HG02678 (cell line): ENCODE data around the gene ZNF682.
"Not testable (repeated sequence)": the region's sequence is repeated elsewhere in the genome, so short reads cannot be mapped to it uniquely, and the experiment has no call there.

Source experiments
- ATAC-seq: cut with Tn5 transposase; IDR thresholded peaks from one replicate; pipeline ENCODE4 v1.9.1; 2021; ENCODE audit warnings: mild to moderate bottlenecking, moderate library complexity; ENCODE audit not compliant: unreplicated experiment

ZNF682 gene

DNA sequence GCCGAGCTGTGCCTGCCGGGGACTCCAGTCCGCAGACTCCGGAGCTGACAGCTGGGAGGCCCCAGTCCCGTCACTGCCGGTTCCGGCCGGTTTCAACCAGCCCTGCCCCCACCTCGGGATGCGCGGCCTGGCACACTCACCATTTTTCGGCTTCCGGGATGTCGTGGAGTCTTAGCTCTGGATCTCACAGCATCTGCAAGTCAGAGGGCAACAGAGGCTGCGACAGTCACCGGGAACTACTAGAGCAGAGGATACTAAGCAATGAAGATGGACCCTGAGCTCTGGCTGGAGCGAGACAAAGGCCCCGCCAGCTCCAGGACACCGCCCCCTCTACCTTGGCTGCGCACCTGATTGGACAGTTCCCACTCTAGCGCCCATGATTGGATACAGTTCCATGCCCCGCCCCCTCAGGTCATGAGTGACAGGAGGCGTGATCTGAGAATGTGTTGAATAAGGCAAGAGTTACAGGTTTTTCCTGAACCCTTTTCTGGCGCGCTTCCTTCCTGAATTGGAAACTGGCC lies at the start of gene ZNF682:
Gene ZNF682, minus strand, starts transcription at position 303 of the 521 bp plus-strand sequence. Its CDS starts 160 bp downstream, at position 143.
- peak; percentile 98 for ATAC-seq

DNA sequence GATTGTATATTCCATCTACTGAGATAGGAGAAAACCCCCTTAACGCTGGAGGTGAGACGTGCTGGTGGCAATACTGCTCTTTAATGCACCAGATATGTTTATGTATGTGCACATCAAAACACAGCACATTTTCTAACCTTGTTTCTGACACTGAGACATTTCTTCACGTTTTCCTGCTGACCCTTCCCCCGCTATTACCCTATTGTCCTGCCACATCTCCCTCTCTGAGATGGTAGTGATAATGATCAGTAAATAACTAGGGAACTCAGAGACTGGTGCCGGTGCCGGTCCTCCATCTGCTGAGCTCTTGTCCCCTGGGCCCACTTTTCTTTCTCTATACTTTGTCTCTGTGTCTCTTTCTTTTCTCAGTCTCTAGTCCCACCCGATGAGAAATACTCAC lies 43.6 kb upstream of the ZNF682 start:
- ATAC-seq, result not testable (repeated sequence)

DNA sequence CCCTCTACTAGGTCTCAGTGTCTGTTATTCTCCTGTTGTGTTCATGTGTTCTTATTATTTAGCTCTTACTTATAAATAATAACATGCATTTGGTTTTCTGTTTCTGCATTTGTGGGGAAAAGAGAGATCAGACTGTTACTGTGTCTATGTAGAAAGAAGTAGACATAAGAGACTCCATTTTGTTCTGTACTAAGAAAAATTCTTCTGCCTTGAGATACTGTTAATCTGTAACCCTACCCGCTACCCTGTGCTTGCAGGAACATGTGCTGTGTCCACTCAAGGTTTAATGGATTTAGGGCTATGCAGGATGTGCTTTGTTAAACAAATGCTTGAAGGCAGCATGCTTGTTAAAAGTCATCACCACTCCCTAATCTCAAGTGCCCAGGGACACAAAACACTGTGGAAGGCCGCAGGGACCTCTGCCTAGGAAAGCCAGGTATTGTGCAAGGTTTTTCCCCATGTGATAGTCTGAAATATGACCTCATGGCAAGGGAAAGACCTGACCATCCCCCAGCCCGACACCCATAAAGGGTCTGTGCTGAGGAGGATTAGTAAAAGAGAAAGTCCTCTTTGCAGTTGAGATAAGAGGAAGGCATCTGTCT lies 43.0 kb upstream of the ZNF682 start:
- ATAC-seq, result not testable (repeated sequence)

DNA sequence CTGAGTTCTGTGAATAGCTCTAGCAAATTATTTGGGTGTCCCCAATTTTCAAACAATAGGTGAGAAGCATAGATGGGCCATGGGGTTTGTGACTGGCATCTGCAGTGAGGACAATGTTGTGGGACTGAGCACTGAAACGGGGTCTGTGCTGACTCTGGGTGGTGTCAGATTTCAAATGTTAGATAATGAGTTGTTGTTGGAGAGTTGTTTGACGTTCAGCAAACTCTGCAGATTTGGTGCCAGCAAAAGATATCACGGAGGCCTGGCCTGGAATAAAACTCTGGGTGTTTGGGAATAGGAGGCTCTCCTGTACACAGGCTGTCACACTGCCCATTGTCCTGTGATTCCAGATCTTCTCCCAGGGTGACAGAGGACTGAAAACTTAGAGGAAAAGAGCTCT lies 41.4 kb upstream of the ZNF682 start:
- ATAC-seq, result no peak

DNA sequence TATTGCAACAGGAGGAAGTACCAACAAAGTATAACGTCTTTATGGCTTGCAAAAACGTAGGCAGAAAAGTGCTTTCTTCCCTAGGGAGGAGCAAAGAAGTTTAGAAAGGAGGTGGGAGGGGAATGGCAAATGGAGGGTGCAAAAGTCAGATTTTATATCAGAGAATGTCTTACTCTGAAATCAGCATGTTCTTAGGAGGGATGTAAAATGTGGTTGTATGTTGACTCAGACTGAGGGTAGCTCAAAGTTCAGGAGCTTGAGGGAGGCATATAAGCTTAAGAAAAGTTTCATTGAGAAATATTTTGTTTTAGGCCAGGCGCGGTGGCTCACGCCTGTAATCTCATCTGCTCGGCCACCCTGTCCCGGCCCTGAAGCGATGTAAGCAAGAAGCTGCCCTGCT lies 40.2 kb upstream of the ZNF682 start:
- ATAC-seq, result no peak

DNA sequence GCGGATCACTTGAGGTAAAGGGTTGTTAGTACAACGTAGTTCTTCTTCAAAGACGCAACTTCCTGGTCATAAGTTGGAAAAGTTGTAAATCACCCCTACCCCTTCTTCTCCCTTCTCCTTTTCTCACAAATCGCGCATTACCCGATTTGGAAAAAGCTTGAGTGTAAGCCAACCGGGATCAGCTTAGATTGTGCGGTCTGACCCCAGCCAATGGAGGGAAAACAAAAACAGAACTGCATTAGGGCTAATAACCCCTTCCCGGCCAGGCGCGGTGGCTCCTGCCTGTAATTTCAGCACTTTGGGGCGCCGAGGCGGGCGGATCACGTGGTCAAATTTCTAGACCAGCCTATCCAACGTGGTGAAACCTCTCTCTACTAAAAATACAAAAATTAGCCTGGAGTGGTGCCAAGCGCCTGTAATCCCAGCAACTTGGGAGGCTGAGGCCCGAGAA lies 39.3 kb upstream of the ZNF682 start:
- no peak for ATAC-seq

DNA sequence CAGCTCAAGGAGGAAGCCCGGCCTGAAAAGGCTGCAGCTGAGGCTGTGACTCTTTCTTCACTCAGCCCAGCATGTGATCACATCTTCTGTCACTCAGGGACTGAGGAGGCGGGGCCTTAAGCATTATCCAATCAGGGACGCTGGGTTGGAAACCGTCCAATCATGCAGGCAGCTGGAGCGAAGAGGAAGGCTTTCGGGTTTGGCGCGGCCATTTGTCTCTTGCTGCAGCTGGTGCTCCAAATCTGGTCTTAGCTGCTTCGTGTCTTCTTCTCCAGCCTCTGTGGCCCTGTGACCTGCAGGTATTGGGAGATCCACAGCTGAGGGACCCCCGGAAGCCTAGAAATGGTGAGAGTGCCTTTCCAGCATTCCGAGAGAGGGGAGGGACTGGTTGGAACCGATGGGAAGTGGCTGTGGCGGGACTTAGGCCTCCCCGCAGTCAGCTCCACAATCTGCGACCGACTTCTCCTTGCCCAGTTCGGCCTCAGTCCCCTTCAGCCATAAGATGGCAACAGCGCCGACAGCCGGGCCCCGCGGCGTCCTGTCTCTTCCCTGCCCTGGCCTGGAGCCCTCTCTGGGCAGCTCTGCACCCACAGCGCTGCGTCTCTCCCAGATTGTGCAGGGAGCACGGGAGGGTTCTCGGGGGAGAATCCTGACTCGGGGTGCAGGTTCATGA lies 38.6 kb upstream of the ZNF682 start, which contains the start of gene ZNF90:
Gene ZNF90, plus strand, starts transcription at position 210 of the 673 bp plus-strand sequence. Its CDS starts 133 bp downstream, at position 343.
- ATAC-seq, result peak; percentile 92

DNA sequence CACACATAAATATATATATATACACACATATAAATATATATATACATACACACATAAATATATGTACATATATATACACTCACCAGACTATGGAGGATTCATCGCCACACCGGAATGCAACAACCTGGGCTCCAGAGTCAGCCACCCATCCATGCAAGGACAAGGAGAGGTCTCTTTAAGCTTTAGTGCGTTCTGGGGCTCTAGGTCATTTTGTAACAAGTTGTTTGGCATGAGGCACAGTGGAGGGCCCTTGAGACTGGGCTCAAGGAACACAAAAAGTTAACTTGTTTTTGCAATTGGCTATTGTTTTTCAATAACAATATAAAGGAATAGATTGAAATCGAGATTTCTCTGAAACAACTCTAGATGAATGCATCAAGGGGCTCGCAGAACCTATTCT lies 33.6 kb upstream of the ZNF682 start:
- ATAC-seq, result no peak

DNA sequence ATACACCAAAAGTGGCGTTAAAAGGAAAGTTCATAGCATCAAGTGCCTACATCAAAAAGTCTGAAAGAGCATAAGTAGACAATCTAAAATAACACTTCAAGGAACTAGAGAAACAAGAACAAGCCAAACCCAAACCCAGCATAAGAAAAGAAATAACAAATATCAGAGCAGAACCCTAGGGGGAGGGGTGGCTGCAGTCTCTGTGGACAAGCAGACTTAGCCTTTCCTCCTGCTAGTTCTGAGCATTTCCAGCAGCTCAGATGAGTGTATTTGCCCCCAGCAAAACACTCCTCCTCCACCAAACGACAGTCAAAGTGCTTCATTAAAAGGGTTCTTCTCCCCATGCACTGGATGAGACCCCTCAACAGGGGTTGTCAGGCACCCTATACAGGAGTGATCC lies 31.4 kb upstream of the ZNF682 start:
- ATAC-seq, result no peak

DNA sequence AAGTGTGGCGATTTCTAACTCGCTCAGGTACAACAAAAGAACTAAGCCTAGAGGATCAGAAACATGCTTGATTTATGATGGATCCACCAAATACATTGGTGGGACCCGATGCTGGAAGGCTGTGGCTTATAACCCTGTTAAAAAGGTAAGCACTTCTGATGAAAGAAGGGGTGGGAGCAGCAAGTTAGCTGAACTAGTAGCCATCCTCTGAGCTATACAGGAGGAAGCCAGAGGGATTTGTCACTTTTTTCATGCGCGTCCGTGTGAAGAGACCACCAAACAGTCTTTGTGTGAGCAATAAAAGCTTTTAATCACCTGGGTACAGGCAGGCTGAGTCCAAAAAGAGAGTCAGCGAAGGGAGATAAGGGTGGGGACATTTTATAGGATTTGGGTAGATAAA lies 29.3 kb upstream of the ZNF682 start:
- ATAC-seq, result not testable (repeated sequence)

DNA sequence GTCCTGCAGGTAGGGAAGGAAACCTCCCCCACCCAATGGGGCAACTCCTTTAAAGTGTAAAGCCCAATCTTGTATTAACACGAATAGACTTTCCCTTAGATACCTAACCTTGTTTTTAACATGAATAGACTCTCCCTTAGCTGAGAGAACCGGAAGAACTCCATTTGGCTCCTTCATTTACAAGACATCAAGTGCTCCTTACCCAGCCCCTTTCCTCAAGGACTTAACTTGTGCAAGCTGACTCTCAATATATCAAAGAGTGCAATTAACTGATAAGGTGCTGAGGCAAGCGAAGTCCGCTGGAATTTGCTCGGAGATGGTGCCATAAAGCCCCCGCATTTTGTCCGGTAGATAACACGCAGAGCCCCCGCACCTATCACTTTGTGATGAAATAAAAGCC lies 28.6 kb upstream of the ZNF682 start:
- ATAC-seq, result no peak

DNA sequence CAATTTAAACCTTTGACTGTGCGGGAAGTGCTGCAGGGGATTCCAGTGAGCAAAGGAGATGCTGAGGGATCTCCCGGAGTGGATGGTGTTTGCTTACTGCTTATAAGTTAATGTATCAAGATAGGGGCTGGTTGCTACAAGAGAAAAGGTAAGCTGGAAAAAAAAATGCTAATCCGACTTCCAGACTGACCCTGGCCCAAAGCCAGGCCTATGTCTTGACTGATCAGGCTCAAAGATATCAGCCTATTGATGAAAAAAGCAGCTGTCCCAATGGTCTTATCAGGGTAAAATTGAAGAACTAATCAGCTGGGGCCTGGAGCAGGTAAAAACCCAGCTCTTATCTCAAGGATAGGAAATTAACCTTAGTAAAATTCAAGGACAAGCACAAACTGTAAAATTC lies 27.6 kb upstream of the ZNF682 start:
- ATAC-seq, result no peak

DNA sequence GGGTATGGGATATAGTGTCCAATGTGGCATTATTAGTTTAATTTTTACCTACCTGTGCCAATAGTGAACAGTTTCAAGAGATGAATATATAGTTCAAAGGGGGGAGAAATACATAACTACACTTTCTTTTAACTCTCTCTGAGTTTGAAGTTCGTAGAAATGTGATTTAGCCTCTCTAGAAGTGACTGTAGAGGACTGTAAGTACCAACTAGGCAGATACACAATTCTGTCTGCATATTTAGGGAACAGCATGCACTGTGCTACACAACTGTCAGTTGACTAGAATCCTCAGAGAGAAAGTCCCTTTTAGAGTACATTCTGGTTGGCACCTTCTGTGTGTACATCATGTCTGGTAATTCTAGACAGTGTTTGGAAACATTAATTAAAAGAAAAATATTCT lies 21.0 kb upstream of the ZNF682 start:
- no peak for ATAC-seq

DNA sequence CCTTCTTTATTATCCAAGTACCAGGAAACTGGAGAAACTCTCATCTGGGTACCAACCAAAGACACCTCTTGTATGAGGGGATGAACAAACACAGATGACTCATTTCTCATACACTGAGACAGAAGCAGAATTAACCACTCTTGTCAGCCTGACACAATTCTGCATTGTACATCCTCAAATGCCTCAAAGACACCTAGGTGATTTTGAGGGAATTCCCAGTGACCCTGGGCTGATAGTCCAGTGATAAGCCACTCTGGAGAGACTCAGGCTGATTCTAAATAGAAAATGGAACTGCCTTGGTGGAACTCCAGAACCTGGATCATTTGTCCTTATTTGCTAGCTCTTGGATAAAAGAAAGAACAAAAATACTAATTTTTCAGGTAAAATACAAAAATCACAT lies 19.4 kb upstream of the ZNF682 start:
- not testable (repeated sequence) for ATAC-seq

DNA sequence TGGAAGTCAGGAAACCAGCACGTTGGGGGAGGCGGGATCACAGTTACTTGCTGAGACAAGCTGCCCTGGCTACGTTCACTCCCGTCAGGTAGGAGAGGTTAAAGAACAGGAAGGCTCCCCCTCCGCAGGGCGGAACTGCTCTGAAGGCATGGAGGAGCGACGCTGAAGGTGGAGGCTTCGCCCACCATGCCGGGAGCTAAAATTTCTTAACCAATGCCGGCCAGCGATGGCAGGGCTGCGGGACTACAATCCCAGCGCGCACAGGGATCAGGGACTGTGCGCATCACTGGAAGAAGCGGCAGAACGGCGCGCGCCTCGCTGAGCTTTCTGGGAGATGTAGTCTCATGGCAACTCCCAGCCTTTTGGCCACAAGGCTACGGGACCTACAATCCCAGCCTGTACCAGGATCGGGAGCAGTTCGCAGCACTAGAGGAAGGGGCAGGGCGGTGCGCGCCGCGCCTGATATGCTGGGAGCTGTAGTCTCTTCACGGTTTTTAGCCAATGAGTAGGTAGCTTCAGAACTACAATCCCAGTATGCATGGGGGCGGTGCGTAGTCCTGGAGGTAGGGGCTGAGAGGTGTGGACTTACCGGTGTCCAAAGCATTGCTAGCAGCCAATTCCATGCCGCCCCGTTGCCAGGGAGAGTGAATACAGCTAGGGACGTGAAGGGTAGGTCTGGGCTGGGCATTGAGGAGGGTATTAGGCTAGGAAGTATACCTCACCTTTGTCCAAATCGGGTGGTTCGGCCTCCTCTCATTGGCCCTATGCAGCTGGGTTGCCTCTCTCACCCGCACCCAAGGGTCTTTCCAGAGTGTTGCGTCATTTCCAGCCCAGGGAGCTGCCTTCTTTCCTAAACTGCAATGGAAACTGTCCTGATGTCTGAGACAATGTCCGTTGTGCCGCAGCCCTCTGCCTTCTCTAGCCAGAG lies 12.8 kb upstream of the ZNF682 start:
- ATAC-seq, result peak; percentile 96

DNA sequence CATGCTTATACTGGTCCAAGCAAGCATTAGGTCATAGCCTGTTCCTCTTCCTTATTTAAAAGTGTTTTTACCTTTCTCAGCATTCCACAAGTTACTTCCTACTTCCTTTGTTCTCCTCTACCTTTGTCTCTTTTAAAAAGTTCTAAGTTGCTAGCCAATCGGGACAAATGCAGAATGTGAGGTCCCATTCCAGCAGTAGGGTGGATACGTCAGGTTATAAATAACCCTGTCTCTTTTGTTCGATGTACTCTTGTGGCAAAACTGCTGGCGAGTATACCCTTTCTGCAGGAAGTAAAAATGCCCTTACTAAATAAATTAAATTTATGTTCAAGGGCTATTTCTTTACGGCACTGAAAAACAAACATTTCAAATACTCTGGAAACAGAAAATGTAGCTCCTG lies 6.4 kb upstream of the ZNF682 start:
- ATAC-seq, result not testable (repeated sequence)

DNA sequence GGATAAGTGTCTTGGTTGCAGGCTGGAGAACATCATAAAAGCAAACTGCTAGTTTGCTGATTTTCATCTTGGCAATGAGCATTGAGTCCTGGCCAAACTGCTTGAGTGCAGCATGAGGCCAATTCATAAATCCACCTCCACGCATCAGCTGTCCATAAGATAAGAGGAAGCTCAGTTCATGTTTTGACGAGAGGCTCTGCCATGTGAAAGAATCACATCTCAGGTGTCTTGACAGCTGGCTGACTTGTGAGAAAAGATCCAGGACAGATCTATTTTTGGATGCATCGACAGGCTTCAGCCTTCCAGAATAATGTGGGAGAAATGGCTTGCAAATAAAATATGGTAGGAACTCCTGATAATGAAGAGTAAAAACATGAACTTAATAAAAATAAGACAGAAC lies 5.4 kb upstream of the ZNF682 start:
- no peak for ATAC-seq

DNA sequence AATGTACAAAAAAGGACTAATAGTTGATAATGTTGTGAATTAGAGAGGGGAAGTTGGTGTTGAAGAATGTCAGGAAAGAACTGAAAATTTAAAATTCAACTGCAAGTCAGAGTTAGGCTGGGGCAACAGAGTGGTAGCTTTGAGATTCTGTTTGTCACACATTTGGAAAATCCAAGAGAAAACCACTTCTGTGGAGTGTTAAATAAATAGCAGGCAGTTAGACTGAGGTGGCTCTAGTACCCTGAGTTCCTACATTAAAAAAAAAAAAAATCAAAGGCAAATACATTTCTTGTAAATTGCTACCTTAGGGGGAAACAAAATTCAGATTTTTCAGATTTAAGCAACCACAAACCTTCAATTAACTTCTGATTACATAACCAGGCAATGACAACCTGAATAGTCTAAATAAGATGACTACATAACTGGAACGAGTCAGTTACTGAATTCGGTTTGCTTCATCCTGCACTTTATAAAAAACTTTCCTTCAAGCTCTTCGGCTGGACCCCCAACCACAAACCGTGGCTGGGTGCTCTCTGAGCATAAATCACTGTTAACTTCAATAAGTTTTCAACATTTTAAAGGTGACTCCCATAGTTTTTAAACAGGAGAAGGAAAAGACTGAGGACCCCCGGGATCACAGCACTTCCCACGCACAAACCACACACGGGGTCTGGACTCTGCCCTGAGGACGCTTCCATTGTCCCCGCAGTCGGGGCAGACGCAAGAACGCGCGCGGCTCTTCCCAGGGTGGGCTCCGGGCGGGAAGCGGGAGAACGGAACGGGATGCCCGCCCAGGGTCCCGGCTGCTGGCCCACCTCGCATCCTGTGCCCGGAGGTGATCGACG lies 725 bp downstream of the ZNF682 start:
- ATAC-seq, result peak; percentile 21

DNA sequence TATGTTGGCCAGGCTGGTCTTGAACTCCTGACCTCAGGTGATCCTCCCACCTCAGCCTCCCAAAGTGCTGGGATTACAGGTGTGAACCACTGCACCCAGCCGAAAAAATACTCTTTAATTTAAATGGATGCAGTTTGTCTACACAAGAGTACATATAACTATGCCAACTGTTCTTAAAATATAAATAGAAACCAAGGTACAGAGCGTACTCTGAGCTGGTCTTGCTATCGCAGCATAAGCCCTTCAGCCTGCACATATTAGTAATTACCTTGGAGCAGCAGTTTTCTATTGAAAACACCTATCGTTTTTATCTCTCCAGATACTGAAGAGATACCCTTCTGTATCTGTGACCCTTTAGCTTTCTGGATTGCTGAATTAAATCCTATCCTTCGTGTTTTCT lies 3.4 kb downstream of the ZNF682 start:
- no peak for ATAC-seq

DNA sequence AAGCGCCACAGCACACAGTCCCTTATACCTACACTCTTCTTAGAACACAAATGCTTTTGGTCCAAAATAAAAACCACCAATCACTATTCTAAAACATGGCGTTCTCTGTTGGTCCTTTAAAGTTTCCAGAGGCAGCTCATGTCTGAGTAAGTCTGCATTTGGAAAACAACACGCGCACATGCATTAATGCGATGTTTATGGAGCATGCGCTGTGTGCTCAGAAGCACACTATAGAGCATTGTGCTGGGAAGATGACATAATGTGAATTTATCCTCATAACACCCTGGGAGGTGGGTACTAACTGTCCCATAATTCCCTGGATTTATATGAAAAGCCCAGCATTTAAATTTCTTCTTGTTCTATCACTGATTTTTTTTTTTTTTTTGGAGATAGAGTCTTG lies 10.7 kb downstream of the ZNF682 start:
- no peak for ATAC-seq
